HUES6 (cell line): ENCODE results near the gene BCAP31.
"Not testable (repeated sequence)": the region's sequence is repeated elsewhere in the genome, so short reads cannot be mapped to it uniquely, and the experiment has no call there.

Source experiments
- H3K27ac ChIP-seq: 2 replicates; pipeline ENCODE4 v1.7.0; 2013; ENCODE audit warnings: low read depth, mild to moderate bottlenecking, low read length, inconsistent platforms
- H3K27me3 ChIP-seq: 2 replicates; pipeline ENCODE4 v1.6.1; 2013; ENCODE audit warnings: low read length; ENCODE audit not compliant: control insufficient read depth, insufficient read depth
- H3K36me3 ChIP-seq: 2 replicates; pipeline ENCODE4 v1.6.1; 2013; ENCODE audit warnings: low read length; ENCODE audit not compliant: control insufficient read depth, insufficient read depth
- H3K4me1 ChIP-seq: 2 replicates; pipeline ENCODE4 v1.6.1; 2013; ENCODE audit warnings: low read length; ENCODE audit not compliant: control insufficient read depth, insufficient read depth
- H3K4me3 ChIP-seq: 2 replicates; pipeline ENCODE4 v1.5.1; 2013; ENCODE audit warnings: low read depth, low read length
- H3K9ac ChIP-seq: one replicate; pipeline ENCODE4 v1.6.1; 2013; ENCODE audit warnings: mild to moderate bottlenecking, low read length
- H3K9me3 ChIP-seq: 2 replicates; pipeline ENCODE4 v1.6.1; 2013; ENCODE audit warnings: low read depth, low read length; ENCODE audit not compliant: control insufficient read depth, insufficient read depth

The BCAP31 gene

DNA sequence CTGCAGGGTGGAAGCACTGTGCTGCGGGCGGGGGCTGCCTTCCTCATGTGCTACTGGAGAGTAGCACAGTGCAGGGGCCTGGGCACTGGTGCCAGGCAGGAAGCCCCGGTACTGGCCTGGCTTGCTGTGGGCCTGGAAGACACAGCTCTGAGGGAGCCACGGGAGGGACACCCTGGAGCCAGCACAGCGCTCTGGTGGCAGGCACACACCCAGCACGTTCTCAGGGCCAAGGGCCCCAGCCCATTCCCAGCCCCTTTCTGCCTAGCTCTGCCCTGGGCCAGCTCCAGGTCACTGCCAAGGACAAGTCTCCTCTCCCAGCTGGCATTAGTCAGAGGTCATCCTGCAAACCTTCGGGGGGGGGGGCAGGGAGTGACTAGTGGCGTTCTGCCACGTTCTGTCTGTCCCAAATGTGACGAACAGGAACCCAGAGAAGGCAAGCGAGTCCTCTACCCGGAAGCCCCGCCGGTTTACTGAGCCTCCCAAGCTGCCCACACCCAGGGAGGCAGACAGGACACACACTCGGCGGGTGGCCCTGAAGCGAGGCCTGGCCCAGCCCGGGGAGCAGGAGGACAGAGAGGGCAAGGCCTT lies 24.3 kb downstream of the BCAP31 start:
- not testable (repeated sequence) for H3K4me3 ChIP-seq, H3K9ac ChIP-seq, H3K9me3 ChIP-seq, H3K27me3 ChIP-seq, H3K4me1 ChIP-seq, H3K27ac ChIP-seq
- peaks cover 83% of the 10 kb centered on the region for H3K36me3 ChIP-seq

DNA sequence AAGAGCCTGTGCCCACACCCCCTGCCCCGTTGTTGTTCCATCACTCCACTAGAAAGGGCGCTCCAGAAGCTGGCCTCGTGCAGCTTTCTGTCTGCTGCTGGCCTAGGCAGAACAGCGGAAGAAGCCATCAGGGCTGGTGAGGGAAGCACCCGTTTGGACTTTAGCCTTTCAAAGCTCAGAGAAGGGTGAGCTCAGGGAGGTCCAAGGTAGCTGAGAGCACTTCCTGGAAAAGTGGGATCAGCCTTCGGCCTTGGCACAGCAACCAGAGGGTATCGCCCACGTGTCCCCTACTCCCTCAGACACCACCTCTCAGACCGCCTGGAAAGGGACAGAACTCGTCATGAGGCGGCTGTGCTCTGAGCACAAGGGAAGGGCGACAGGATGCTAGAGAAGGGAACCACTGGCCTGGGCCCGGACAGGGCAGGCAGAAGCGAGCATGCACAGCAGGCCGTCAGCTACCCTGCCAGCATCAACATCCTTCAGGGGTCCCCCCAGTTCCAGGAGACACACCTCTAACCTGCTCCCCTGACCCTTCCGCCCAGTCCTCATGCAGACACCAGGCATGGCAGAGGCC lies 24.9 kb downstream of the BCAP31 start:
- H3K9me3 ChIP-seq, H3K4me3 ChIP-seq, H3K4me1 ChIP-seq, H3K27me3 ChIP-seq, H3K9ac ChIP-seq, H3K27ac ChIP-seq: not testable (repeated sequence)
- H3K36me3 ChIP-seq: peaks cover 79% of the 10 kb centered on the region

DNA sequence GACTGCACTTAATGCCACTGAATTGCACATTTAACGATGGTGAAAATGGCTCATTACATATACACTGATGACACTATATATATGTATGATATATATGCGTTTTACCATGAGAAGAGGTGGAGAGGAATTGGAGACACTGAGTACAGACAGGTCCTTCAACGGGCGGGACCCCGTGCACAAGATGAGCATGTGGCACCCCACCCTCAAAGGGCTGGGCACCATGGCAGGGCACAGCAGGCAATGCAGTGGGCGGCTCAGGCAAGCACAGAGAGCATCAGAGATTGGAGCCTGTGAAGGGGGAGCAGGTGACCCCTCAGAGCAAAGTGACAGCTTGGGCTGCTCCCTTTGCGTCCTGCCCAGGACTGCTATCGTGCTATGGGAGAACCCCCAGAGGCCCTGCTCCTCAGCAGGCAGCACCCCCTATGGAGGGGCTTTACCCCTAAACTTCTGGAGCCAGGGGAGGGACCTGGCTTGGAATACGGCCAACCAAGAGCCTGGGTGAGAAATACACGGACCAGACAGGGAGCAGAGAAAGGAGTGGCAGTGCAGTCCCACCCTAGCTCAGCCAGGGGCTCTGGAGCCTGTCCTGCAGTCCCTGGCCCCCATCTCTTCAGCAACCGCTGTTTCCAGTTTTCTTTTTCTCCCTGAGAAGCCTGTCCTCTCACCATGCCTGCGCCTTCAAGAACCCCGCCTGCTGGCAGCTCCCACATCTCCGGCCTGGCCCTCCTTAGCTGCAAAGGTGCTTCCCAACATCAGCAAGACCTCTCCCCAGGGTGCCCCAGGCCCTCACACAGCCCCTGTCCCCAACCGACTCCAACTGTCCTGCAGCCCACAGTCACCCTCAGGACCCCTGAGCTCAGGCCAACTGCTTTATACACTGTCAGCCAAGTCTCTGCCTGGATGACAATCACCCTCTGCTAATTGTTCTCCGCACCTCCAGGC lies 26.0 kb downstream of the BCAP31 start:
- Histone ChIP-seq H3K4me1 (no peaks in the 10 kb centered on the region), H3K9me3 (peaks cover 3% of the 10 kb centered on the region; the same call in 1 of the 2 replicates), H3K27ac (no peak overlapping the region), H3K9ac (no peak overlapping the region), H3K4me3 (no peak overlapping the region), H3K36me3 (peaks cover 78% of the 10 kb centered on the region), H3K27me3 (no peaks in the 10 kb centered on the region)

DNA sequence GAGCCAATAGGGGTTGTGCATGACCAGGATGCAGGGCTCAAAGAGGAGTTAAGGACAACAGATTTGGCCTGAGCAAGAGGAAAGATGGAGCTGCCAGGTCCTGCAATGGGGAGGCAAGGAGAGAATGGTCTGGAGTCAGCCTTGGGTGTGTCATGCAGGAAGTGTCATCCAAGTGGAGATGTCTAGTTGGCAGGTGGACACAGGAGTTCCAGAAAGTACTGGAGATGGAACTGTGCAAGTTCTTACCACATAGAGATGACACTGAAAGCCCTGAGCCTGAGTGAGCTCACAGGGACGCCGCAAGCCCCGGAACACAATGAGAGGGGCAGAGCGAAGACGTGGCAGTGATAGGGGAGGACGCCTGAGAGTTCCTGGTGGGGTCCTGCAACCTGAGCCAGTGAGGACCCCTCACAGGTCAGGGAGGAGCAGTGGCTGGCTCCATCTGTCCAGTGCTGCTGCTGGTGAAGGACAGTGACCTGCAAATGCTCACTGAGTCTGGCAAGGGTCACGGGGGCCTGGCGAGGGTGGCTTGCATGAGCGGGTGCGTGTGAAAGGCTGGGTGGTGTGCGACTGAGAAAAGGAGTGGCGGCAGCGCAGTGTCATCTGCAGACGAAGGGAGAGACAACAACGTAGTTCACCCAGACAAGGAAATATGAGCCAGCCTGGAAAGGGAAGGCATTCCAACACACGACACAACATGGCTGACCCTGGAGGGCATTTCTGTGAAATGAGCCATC lies 27.0 kb downstream of the BCAP31 start:
- not testable (repeated sequence) for H3K27me3 ChIP-seq, H3K27ac ChIP-seq, H3K4me3 ChIP-seq, H3K9ac ChIP-seq, H3K9me3 ChIP-seq, H3K4me1 ChIP-seq
- peaks cover 74% of the 10 kb centered on the region for H3K36me3 ChIP-seq

DNA sequence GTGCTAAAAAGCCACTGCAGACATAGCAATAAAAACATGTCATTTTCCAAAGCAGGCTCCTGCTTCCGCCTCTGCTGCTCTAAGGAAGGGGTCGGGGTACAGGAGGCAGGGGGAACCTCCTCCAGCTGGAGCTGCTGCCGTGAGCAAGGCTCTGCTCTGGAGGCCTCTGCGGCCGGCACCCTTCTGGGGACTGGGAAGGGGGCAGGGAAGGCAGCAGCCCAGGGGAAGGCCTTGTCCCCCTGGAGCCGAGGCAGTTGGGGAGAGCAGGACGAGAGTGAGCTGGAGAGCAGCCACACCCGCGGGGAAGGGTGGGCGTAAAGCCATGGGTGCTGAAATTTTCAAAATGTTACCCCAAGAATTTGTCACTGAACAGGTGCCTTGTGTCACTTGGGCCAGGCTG lies 27.6 kb downstream of the BCAP31 start:
- not testable (repeated sequence) for H3K27me3 ChIP-seq, H3K4me1 ChIP-seq, H3K9me3 ChIP-seq, H3K4me3 ChIP-seq, H3K27ac ChIP-seq, H3K9ac ChIP-seq
- H3K36me3 ChIP-seq: peaks cover 70% of the 10 kb centered on the region

DNA sequence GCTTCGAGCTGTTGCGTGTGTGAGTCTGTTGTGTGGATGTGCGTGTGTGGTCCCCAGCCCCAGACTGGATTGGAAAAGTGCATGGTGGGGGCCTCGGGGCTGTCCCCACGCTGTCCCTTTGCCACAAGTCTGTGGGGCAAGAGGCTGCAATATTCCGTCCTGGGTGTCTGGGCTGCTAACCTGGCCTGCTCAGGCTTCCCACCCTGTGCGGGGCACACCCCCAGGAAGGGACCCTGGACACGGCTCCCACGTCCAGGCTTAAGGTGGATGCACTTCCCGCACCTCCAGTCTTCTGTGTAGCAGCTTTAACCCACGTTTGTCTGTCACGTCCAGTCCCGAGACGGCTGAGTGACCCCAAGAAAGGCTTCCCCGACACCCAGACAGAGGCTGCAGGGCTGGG lies 28.1 kb downstream of the BCAP31 start:
- Histone ChIP-seq H3K9ac (no peak overlapping the region), H3K27me3 (no peaks in the 10 kb centered on the region), H3K4me1 (no peaks in the 10 kb centered on the region), H3K36me3 (peaks cover 70% of the 10 kb centered on the region), H3K9me3 (peaks cover 3% of the 10 kb centered on the region; the same call in 1 of the 2 replicates), H3K27ac (no peak overlapping the region), H3K4me3 (no peak overlapping the region)

DNA sequence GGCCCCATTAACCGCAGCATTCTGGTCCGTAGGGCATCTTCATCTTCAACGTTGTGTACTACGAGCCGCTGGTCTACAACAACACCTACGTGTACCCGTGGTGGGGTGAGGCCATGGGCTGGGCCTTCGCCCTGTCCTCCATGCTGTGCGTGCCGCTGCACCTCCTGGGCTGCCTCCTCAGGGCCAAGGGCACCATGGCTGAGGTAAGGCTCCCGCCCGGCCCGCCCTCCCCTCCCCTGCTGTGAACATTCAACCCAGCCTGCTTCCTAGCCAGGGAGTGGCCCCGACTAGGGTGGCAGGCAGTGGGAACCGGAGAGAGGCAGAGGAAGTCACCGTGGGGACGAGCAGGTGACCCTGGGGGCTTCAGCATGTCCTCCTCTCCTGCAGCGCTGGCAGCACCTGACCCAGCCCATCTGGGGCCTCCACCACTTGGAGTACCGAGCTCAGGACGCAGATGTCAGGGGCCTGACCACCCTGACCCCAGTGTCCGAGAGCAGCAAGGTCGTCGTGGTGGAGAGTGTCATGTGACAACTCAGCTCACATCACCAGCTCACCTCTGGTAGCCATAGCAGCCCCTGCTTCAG lies 29.4 kb downstream of the BCAP31 start:
- Histone ChIP-seq H3K9ac (no peak overlapping the region), H3K27ac (no peak overlapping the region), H3K9me3 (peaks cover 3% of the 10 kb centered on the region; the same call in 1 of the 2 replicates), H3K36me3 (peaks cover 65% of the 10 kb centered on the region), H3K27me3 (no peaks in the 10 kb centered on the region), H3K4me1 (peaks cover 2% of the 10 kb centered on the region; the same call in 1 of the 2 replicates), H3K4me3 (no peak overlapping the region)

DNA sequence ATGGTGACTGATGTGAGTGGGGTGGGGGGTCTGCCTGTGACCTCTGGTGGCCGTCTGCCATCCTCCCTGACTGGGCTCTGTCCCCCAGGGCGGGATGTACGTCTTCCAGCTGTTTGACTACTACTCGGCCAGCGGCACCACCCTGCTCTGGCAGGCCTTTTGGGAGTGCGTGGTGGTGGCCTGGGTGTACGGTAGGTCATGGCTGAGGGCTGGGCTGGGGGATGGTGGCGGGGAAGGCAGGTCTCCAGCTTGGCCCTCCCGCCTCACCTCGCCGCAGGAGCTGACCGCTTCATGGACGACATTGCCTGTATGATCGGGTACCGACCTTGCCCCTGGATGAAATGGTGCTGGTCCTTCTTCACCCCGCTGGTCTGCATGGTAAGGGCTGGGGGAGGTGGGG lies 29.9 kb downstream of the BCAP31 start:
- H3K36me3 ChIP-seq: peaks cover 60% of the 10 kb centered on the region
- H3K9ac ChIP-seq, H3K27me3 ChIP-seq, H3K9me3 ChIP-seq, H3K4me1 ChIP-seq, H3K4me3 ChIP-seq, H3K27ac ChIP-seq: not testable (repeated sequence)

DNA sequence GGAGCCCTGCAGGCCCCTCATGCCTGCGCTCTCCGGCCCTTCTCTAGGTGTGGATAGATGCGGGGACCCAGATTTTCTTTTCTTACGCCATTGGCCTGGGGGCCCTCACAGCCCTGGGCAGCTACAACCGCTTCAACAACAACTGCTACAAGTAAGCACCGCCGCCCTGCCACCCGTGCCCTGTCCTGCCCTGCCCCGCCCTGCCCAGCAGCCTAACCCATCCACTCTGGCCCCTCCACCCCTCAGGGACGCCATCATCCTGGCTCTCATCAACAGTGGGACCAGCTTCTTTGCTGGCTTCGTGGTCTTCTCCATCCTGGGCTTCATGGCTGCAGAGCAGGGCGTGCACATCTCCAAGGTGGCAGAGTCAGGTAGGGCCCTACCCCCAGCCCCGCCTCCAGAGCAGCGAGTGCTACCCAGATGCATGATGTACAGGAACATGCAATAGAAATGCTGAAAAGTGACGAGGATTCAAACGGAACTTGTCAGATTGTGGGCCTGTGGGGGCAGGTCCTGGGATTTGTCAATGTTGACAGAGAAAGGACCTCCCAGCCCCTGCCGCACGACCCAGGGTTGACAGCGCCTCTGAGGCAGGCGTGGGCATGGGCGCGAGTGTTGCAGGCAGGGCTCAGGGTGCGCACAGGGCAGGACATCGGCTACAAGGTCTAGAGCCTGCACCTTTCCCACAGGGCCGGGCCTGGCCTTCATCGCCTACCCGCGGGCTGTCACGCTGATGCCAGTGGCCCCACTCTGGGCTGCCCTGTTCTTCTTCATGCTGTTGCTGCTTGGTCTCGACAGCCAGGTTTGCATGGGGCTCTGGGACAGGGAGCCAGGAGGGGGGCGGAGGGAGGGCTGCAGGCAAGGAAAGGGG lies 30.7 kb downstream of the BCAP31 start:
- H3K4me1 ChIP-seq: peaks cover 7% of the 10 kb centered on the region; the same call in 1 of the 2 replicates
- H3K9me3 ChIP-seq: peaks cover 3% of the 10 kb centered on the region; the same call in 1 of the 2 replicates
- H3K4me3 ChIP-seq: no peak overlapping the region
- H3K27ac ChIP-seq: no peak overlapping the region
- H3K27me3 ChIP-seq: no peaks in the 10 kb centered on the region
- no peak overlapping the region for H3K9ac ChIP-seq
- peaks cover 57% of the 10 kb centered on the region for H3K36me3 ChIP-seq

DNA sequence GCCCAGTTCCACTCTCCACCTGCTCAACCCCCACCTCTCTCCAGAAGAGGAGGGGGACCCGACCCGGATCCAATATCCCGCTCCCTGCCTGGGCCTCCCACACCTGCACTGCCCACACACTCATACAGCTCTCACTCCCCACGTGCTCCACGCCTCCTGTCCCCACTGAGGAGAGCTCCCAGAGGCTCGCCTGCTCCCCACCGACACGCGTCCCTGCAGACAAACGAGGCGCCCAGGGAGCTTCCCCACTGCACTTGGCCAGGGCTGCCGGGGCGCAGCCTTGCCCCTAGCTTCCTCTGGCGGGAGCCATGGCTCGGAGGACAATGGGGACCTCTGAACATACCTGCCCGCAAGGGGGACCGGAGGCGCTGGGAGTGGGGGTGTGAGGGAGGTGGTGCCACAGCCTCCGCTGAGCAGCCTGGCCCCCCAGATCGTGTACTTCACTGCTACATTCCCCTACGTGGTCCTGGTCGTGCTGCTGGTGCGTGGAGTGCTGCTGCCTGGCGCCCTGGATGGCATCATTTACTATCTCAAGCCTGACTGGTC lies 31.5 kb downstream of the BCAP31 start:
- H3K4me3 ChIP-seq: no peak overlapping the region
- H3K36me3 ChIP-seq: peaks cover 54% of the 10 kb centered on the region
- H3K27me3 ChIP-seq: no peaks in the 10 kb centered on the region
- no peak overlapping the region for H3K9ac ChIP-seq
- H3K4me1 ChIP-seq: peaks cover 7% of the 10 kb centered on the region; the same call in 1 of the 2 replicates
- no peak overlapping the region for H3K27ac ChIP-seq
- H3K9me3 ChIP-seq: peaks cover 3% of the 10 kb centered on the region; the same call in 1 of the 2 replicates
